HG02763 (cell line): ENCODE results near the gene BFSP2.
A peak's percentile ranks its signal among the peaks of the same experiment; 100 is the strongest.

Source experiments
- ATAC-seq: cut with Tn5 transposase; IDR thresholded peaks from one replicate; pipeline ENCODE4 v1.9.1; 2021; ENCODE audit warnings: mild to moderate bottlenecking, moderate library complexity; ENCODE audit not compliant: unreplicated experiment

The BFSP2 gene

DNA sequence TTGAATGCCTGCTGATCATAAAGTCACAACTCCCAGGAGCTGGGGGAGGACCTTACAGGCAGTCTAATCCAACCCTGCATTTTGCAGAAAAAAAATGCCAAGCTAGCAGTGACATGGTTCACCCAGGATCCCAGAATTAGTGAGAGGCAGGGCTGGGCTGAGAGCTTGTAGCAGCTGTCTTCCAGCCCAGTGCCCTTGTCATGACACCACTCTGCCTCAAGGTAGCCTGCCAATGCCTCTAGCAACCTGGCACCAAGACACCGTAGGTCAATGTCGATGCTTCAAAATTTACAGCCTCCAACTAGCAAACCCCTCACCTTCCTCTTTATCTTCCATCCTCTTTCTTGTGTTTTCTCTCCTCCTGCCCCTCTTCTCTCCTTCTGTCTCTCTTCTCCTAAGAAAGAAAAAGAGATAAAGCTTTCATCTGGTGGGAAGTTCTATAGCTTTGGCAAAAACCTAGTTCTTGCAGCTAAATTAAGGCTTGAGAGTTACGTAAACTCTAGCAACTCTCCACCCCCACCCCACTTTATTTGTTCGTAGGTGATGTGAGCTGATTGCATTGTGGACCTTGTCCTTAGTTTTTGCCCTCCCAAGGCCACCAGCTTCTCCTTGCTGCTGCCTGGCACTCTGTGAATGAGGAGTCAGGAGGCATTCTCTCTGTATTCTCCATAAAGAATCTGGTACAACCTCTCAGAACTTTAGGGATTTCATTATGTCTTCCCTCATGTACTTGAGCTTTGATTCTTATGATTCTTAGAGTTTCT, 18.3 kb upstream of the BFSP2 start:
- ATAC-seq: no peak

DNA sequence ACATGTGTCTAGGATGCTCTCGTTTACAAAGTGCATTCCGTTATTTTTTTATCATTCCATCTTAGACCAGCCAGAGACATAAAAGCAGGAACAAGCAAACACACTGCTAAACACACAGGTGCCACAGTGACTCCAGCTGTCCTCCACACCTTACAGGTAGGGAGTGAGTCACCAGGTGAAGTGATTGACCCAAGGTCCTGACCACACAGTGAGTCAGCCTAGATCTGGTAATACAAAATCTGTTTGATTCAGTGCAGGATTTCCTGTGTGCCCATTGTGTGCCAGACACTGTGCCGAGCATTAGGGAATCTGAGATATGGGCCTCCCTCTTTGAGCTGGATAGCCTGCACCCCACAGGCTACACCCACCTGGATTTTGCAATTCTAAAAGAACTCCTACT, 16.7 kb upstream of the BFSP2 start:
- ATAC-seq: no peak

- ATAC-seq: no peak
Observed at GRCh38 chr3:133383741-133384140, 16.1 kb upstream of the BFSP2 start.

- ATAC-seq: peak; percentile 42
Observed at GRCh38 chr3:133384331-133385027, 15.4 kb upstream of the BFSP2 start.

DNA sequence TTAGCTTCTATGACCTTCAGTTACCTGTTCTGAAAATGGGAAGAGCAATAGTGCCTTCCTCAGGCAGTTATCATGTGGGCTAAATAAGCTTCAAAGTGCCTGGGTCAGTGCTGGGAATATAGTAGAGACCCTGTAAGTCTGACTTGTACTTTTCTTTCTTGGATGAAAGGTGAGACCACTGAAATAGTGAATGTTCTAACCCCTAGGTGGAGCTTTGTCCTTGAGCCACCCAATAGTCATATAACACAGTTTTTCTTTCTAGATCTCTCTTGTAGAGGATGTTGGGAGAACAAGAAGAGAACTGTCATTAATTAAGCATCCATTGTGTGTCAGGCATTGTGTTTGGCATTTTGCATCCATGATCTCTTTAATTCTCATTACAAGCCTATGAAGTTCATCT, 13.0 kb upstream of the BFSP2 start:
- ATAC-seq: no peak

- no peak for ATAC-seq
Observed at GRCh38 chr3:133387341-133387740, 12.5 kb upstream of the BFSP2 start.

- ATAC-seq: no peak
Observed at GRCh38 chr3:133388696-133389395, 11.0 kb upstream of the BFSP2 start.

DNA sequence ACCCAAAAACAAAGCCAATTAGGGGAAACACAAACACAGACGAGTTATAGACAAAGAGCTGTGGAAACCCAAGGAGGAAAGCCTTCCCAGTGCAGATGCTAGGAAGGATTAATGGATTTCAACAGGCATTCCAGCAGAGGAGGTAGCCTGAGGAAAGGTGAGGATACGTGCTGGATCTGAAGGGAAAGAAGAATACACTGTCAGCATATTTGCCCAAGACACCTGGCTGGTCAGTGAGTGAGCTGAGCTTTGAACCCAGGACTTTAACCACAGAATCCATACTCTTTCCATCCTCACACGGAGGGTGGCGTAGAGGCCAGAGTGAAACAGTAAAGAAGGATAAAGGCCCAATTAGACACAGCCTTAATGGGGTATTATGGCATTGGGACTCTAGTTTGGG, 9.1 kb upstream of the BFSP2 start:
- no peak for ATAC-seq

DNA sequence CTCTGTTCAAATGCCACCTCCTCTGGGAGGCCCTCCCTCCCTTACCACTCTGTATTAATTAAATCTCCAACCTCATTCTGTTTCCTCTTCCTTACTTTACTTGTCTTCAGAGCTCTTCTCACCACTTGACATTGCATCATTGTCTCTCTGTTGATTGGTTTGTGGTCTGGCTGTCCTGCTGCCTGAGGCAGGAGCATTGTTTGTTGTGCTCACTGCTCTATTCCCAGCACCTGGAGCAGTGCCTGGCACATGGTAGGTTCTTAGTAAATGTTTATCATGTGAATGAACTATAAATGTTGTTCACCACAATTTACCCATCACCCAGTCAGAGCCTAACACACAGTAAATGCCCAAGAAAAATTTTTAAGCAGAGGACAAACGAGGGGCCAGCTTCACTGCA, 6.7 kb upstream of the BFSP2 start:
- ATAC-seq: no peak

DNA sequence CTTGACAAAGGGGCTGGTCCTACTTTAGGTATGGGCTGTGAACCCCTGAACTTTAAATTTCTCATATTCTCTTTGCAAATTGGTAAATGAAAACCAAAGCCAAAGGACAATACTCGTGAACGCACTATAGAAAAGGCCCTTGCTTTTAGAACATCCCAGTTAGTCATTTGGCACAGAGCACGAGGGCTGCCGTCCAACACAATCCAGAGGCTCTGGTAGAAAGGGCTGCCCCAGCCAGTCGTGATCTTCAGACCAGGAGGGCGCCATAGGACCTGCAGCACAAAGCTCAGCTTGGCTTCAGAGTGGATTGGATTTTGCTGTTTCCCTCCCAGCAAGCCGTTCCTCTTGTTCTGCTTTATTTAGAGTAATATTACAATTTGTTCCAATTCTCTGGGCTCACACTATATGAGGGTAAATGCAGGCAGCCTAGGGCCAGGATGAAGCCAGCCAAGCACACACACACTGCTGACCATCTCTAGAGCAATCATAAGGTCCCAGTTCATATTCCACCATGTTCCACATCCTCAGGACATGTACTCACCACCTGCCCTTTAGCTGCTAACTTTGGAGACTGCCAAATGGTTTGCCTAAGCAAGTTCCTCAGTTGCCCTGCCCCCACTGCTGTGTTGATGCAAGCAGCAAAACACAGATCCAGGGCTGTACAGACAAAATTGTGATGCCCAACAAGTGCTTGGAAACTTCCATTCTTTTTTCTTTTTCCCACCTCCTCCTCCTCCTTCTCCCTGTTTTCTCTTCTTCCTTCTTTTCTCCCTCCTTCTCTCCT, 6.0 kb upstream of the BFSP2 start:
- ATAC-seq: no peak

DNA sequence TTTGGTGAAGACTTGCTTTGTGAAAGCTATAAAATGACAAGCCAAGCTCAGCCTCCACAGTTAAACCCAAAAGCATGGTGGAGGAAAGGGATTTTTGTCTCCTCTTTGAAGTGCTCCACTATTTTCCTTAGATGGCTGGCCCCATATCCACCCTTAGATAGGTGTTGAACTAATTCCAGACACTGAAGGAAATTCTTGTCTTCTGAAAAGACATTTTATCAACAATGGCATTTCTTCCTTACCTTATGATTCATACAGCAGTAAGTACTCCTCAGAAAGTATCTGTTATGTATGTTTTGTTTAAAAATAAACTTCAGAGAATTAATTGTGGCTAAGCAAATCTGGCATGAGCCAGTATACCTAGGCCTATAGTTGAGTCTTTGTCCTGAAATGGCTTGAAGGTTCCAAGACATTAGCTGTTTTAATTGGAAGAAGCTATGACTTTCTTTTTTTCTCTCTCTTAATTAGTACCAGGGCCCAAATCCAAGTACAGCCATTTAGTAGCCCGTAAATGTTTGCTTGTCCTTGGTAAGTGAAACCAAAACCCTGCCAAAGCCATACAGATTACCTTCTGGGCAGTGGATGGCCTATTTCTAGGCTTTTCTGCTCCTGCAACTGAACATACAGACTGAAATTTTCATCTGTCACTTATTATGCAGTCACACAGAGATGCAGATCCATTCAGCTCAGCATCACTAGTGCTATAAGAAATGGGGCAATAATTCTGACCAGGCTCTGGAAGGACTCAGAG, 5.1 kb upstream of the BFSP2 start:
- ATAC-seq: no peak

GRCh38 chr3:133396906-133397305, 3.0 kb upstream of the BFSP2 start:
- no peak for ATAC-seq

GRCh38 chr3:133401374-133402135, 1.7 kb downstream of the BFSP2 start:
- no peak for ATAC-seq

DNA sequence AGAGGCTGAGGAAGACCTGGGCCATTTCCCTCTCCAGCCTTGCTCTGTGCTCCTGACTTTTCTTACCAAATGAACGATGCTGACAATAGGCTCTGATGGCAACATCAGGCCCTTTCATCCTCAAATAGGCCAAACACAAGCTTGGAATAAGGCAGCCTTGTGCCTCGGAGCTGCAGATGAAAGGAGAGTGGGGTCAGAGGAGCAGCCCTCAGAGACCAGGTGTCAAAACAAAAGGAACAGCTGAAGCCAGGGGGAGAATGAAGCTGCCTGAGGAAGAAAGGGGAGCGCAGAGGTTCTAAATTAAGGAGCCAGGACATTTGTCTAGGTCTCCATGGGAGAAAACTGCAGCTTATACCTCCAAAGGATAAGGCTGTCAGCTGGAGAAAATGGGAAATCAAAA, 5.1 kb downstream of the BFSP2 start:
- no peak for ATAC-seq

- ATAC-seq: no peak
Observed at GRCh38 chr3:133408366-133408765, 8.5 kb downstream of the BFSP2 start.

- ATAC-seq: no peak
Observed at GRCh38 chr3:133408961-133409360, 9.1 kb downstream of the BFSP2 start.

- ATAC-seq: no peak
Observed at GRCh38 chr3:133410191-133410892, 10.5 kb downstream of the BFSP2 start.

DNA sequence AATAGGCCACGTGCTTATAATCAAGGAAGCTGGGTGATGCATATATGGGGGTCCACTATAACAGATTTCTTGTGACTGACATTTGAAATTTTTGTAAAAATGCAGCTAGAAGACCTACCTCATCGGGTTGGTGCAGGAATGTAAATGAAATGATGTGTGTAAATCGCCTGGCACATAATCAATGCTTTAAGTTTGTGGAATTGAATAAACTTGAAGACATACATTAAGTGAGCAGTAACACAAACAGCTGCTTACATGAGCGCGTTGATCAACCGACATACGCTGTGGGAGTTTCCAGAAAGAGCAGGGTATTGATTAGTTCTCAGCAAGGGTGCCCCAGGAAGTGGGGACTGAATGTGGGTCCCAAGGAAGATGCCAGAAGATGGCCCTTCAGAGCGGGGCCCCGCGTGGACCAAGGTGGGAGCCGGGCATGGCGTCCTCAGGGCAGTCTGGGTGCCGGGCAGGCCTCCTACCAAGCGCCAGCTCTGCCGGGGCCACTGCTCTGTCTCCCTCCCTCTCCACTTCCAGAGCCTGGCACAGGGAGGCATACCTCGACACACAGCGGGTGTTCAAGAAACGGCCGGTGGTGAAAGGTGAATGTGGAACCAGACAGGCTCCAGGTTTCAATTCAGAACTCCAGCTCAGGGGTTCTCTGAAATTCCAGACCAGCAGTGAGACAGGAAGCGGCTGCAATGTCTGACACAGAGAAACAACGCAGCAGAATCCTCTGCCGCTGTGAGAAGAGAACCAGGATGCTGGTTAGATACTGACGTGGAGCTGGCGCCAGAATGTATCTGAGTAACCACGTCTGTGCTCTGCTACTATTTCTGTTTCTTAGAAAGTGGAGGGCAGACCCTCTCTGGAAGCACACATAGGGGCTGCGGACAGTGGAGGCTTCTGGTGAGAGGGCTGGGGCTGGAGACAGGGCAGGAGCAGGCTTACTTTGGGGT, 12.6 kb downstream of the BFSP2 start:
- ATAC-seq: no peak
